Loucy (cell line): Measurements from ENCODE around the gene AMZ1.

ENCODE experiments used
- EZH2phosphoT487 ChIP-seq: fragments of 200-600 bp; IDR thresholded peaks from 2 replicates; pipeline ENCODE4 v1.6.1; 2018; ENCODE audit warnings: antibody characterized with exemption, mild to moderate bottlenecking, moderate library complexity, borderline replicate concordance
- TF ChIP-seq, protein P1 (sequence below): fragments of 200-600 bp; sonication (generic); conservative IDR thresholded peaks from 2 replicates; pipeline ENCODE4 v1.5.1; 2014; ENCODE audit warnings: mild to moderate bottlenecking, antibody characterized with exemption, low read length

DNA sequence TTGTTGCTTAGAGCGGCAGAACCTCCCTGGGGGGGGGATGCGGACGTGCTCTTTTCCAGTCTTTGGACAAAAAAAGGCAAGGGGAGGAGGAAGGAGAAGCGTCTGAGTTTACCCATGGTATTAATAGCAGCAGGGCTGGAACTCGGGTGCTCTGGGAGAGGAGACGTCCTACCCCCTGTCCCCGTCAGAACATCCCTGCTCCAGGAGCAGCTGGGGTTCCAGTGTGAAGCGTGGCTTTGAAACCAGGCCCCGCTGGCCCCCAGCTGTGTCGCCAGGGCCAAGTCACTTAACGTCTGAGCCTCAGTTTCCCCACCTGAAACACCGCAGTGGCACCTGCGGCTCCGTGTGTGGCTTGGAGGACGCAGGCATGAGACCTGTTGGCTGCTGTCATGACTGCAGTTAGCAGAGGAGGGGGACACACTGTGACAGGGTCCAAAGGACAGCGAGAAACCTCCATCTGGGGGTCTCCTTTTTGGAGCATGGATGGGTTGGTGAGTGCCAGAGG is 1.4 kb downstream of the AMZ1 start:
- TF ChIP-seq, protein P1, sequence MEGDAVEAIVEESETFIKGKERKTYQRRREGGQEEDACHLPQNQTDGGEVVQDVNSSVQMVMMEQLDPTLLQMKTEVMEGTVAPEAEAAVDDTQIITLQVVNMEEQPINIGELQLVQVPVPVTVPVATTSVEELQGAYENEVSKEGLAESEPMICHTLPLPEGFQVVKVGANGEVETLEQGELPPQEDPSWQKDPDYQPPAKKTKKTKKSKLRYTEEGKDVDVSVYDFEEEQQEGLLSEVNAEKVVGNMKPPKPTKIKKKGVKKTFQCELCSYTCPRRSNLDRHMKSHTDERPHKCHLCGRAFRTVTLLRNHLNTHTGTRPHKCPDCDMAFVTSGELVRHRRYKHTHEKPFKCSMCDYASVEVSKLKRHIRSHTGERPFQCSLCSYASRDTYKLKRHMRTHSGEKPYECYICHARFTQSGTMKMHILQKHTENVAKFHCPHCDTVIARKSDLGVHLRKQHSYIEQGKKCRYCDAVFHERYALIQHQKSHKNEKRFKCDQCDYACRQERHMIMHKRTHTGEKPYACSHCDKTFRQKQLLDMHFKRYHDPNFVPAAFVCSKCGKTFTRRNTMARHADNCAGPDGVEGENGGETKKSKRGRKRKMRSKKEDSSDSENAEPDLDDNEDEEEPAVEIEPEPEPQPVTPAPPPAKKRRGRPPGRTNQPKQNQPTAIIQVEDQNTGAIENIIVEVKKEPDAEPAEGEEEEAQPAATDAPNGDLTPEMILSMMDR: no peak
- TF ChIP-seq EZH2phosphoT487: no peak
